COR-L47 (cell line): Measurements from ENCODE around the gene CCDC9B.

Experiments
- DNase-seq: peaks from one replicate; lab custom pipeline; 2025; lab: John Stamatoyannopoulos, UW

CCDC9B gene

DNA sequence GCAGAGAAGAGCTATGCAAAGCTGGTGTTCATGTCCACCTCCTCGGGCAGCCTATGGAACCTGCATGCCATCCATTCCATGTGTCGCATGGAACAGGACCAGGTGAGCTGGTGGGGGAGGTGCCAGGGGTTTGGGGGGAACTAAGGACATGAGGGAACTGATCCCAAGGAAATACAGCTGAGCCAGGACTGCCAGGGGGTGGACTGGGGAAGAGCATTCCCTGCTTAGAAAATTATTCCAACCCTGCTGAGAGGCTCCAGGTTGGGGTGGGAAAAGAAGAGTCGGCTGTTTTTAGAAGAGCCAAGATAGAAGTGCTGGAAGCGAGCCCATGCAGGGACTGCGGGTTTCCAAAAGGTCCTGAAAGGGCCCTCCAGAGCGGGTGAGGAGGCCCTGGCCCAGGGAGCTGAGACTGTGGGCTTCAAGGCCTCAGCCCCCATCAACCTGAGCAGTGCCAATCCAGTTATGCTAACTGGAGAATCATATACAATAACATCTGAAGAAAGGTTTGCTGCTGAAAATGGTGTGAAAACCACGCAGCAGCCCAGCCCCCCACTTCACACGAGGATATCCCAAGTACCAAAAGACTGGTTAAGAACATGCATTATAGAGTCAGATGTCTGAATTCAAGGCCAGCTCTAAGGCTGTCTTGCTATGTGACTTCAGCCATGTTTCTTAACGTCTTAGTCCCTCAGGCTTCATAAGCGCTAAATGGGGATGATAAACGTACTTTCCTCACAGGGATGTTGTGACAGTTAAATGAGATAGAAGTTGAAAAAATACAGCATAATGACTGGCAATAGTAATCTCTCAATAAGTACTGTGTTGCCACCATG, 25.1 kb upstream of the CCDC9B start:
- no peak for DNase-seq

DNA sequence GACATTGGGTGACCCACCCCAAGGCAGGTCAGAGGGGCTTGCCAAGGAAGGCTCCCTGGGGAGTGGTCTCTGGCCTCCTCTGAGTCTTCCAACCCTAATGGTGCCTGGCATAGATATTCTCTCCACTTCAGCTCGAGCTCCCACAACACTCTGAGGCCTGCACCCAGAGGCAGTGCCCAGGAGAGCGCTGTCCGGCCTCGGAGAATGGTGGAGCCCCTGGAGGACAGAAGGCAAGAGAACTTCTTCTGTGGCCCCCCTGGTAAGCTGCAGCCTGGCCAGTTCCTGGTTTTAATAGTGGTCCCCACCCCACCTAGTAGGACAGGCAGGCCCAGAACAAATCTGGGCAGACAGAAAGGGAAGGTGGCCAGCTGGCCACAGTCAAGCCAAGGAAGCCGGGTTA, 24.3 kb upstream of the CCDC9B start:
- no peak for DNase-seq

- no peak for DNase-seq
Measured at GRCh38 chr15:40364251-40364650, 23.5 kb upstream of the CCDC9B start.

DNA sequence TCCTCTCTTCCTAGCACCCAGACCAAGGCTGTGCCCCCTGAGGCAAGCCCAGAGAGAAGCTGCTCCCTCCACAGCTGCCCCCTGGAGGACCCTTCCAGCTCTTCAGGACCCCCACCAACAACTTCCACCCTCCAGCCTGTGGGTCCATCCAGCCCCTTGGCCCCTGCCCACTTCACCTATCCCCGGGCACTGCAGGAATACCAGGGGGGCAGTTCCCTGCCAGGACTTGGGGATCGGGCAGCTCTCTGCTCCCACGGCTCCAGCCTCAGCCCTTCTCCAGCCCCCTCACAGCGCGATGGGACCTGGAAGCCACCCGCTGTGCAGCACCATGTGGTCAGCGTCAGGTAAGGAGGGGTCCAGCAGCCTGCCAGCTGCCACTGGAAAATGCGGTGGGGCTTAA, 22.9 kb upstream of the CCDC9B start:
- DNase-seq, result no peak

DNA sequence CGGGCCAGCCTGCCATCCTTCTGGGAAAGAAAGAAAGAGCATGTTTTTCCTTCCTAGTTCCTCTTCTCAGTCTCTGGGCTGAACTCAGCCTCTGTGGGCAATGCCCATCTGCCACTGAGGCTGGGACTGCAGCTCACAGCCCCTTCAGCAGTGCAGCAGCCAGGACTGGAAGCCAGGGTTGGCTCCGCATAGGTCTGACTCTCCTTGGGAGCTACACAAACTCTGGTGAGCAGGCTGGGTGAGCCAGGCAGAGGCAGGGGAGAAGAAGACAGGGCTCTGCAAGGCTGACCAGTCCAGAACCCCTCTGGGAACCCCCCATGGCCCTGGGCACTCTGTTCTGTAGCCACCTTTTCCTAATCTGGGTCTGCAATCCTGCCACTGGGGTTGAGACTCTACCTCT, 20.9 kb upstream of the CCDC9B start:
- no peak for DNase-seq

- DNase-seq, result no peak
Measured at GRCh38 chr15:40360015-40360414, 19.3 kb upstream of the CCDC9B start.

DNA sequence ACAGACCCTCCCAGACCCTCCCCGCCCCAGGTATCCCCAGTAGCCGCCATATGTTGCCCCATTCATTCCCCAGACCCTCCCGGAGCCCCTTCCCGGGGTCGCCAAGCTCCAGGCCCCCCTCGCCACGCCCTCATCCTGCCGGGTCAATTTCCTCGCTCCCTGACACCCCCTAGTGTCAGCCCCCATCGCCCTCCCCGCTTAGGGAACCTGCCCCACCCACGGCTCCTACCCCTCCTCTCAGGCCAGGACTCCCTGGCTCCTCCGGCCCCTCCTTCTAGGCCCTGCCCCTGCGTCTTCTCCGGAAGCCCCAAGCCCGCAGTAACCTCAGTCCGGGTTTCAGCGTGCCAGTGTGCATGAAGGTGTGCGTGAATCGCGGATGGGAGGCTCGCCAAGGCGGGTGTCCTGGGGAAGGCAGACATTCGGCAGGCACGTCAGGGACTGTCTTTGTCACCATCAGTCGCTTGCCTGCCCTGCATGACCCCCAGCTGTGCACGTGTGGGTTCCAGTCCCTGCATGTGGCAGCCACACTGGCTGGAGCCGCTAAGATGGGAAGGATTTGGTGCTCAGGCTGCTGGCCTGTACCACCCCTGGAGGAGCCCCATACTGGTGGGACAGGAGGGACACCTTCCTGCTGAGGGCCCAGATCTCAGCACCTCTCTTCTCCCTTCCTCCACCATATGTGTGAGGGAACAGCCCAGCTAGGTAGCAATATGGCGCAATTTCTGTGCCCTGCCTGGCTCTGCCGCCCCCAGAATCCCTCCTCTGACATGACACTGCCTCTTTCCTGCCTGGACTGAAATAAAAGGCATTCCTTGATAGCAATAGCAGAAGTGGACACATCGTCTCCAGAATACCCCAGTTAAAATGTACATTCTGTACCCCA, 18.0 kb upstream of the CCDC9B start:
- peak; percentile 25 for DNase-seq

- DNase-seq, result peak; percentile 88
Measured at GRCh38 chr15:40357723-40358470, 17.2 kb upstream of the CCDC9B start, which contains the start of gene DISP2. DISP2 (plus strand) TSS chr15:40358219; CDS start chr15:40358322, 103 bp downstream.

- DNase-seq, result no peak
Measured at GRCh38 chr15:40357246-40357645, 16.5 kb upstream of the CCDC9B start.

- DNase-seq, result no peak
Measured at GRCh38 chr15:40355976-40356585, 15.3 kb upstream of the CCDC9B start.

GRCh38 chr15:40354408-40355171, 13.9 kb upstream of the CCDC9B start:
- peak; percentile 66 for DNase-seq

DNA sequence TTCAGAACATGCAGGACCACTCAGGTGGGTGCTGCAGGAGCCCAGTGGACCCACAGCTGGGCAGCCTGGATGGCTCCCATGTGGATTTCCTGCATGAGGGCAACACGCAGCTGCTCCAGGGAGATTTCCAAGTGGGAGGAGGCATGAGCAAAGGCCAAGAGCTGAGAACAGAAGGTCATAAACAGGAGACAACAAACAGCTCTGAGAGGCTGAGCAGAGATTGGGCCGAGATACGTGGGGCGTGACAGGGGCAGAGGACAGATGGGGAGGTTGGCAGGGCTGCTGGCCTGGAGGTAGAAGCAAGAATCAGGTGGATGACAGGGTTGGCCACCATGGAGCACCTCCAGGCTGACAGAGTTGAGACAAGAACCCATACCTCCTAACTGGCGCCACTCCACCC, 13.0 kb upstream of the CCDC9B start:
- no peak for DNase-seq

DNA sequence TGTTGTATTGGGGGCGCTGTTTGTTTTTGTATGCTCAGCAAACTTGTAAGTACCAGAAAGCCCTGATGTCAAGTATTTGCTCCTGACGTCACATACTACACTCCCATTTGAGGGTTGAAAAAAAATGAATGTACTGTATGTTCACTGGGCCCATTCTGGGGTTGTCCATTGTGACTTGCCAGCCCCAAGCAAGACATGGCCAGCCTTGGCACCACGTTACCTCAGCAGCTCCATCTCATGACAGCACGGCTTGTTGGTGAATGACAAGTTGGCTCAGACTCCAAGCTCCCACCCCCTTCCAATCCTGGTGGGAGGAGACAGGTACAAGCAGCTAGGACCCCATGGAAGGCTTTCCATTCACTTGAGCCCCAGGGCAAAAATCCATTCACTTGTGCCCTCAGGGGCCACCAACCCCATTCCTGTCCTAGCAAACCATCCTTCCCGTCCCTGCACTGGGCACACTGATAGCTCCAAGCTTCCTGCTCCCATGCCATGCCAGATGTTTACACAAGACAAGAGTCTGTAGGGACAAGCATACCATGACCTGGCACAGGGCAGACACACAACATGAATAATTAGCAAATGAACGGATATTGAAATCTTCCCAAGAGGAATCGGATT, 11.7 kb upstream of the CCDC9B start:
- DNase-seq, result no peak

DNA sequence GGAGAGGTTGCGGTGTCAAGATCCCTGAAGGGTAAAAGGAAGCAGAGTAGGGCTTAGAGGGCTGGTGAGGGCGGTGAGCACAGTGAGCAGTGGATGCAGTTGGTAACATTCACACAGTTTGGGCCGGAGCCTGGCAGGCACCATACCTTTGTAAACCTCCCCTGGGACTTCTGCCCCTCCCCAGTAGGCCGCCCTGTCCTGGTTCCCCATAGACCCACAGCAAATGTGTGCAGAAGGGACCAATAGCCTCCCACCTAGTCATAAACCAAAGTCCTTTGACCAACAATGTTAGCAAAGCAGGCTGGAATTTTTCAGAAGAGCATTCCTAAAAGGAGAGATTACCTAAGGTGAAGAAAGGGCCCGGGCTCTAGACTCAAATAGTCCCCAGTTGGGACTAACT, 8.4 kb upstream of the CCDC9B start:
- DNase-seq, result no peak

DNA sequence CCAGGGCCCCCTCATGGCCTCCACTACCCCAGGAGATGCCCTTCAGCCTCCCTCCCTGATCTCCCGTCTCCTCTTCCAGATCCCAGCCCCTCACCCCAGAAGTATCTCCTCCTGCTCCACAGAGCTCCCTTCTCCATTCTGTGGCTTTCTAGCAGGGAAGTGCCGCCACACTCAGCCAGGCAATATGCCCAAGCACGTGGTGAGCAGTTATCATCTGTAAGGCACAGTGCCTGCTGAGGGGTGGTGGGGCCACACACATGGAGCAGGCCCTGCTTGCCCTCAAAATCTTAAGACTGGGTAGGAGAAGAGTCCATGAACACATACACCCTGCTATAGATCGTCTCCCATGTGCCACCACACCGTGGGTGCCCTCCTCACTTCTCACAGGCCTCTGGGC, 7.7 kb upstream of the CCDC9B start:
- DNase-seq, result no peak

- DNase-seq, result no peak
Measured at GRCh38 chr15:40347559-40348473, 7.1 kb upstream of the CCDC9B start.

DNA sequence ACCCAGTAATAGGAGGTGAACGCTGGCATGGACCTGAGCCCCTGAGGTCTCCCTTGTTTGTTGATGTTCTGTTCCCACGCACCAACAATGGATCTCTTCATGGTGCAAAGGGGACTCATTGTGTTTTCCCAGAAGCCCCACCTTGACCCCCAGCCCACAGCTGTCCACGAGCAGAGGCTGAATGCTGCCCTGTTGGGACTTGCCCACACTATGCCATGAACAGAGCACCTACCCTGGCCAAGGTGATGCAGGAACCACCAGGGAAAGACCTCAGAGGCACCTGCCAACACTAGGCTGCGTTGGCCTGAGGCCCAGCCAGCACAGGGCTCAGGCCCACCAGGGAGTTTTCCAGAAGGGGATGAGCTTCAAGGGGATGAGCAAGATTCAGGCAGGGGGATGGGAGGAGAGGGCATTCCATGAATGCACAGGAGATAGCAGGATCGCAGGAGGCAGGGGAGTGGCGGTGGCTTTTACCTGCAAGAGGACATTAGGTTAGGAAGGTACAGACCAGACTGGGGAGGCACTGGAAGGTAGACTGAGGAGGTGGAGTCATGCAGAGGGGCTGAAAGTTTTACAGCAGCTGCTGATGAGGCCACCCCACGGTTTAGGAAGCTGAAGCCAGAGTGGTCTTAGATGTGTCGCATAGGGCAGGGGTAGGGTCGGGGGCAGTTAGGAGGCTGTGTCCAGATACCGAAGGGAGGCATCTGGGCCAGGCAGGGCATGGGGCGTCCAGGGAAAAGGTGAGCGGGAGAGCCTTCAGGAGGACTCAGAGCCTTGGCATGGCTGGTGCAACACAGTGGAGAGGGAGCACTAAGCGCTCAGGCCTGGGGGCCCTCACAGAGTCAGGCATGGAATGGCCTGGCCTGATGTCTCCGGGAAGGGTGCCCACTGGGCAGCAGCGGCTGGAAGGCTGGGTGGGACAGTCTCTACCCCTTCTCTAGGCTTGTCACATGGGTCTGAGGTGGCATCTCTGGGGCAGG, 6.1 kb upstream of the CCDC9B start:
- no peak for DNase-seq

GRCh38 chr15:40345867-40346578, 5.3 kb upstream of the CCDC9B start:
- DNase-seq, result no peak
